Transverse colon (tissue), 3 donors: Measurements from ENCODE around the gene RTEL1.

Experiments used
- POLR2A ChIP-seq: fragments of 450-650 bp; IDR thresholded peaks from one replicate; pipeline ENCODE4 v1.6.1; 2016; ENCODE audit warnings: antibody characterized with exemption, mild to moderate bottlenecking, moderate library complexity
- TF ChIP-seq, protein P1 (sequence below), 5 experiments: fragments of 200-600 bp in 3 of 5; fragments of 450-650 bp in 2 of 5; sonication (generic) in 3 of 5; IDR thresholded peaks; 1 replicate in 2 of 5; 2 replicates in 3 of 5; pipeline ENCODE4 v1.5.1; 2016 to 2017; ENCODE audit warnings: antibody characterized with exemption in 5 of 5, inconsistent platforms in 3 of 5, mild to moderate bottlenecking in 2 of 5, moderate library complexity in 1 of 5

DNA sequence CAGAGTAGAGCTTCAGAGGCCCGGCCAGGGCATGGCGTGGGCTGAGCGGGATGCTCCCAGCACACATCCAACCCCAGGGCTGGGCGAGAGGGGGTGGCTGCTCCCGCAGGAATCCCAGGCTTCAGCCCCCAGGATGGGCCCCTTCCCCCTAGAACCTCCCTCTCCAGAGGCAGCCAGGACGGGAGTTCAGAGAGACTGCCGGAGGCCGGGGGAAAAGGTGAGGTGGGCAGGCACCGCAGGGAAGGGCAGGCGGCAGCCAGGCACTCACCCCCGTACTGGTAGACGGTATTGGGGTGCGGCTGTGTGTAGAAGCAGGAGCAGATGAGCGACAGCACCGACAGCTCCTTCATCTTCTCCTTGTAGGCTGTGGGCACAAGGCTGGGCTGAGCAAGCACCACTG, 14.2 kb upstream of the RTEL1 start:
- TF ChIP-seq POLR2A = no peak
- TF ChIP-seq, protein P1, sequence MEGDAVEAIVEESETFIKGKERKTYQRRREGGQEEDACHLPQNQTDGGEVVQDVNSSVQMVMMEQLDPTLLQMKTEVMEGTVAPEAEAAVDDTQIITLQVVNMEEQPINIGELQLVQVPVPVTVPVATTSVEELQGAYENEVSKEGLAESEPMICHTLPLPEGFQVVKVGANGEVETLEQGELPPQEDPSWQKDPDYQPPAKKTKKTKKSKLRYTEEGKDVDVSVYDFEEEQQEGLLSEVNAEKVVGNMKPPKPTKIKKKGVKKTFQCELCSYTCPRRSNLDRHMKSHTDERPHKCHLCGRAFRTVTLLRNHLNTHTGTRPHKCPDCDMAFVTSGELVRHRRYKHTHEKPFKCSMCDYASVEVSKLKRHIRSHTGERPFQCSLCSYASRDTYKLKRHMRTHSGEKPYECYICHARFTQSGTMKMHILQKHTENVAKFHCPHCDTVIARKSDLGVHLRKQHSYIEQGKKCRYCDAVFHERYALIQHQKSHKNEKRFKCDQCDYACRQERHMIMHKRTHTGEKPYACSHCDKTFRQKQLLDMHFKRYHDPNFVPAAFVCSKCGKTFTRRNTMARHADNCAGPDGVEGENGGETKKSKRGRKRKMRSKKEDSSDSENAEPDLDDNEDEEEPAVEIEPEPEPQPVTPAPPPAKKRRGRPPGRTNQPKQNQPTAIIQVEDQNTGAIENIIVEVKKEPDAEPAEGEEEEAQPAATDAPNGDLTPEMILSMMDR (IDR thresholded peaks at IDR 0.05) = no peak
